IPS-18c (cell line): ENCODE results near the gene AP5S1.
"Not testable (repeated sequence)": the region's sequence is repeated elsewhere in the genome, so short reads cannot be mapped to it uniquely, and the experiment has no call there.

Experiments used
- H3K4me3 ChIP-seq: 2 replicates; pipeline ENCODE4 v1.7.0; 2013; ENCODE audit warnings: low read depth, mild to moderate bottlenecking, low read length, moderate library complexity; ENCODE audit not compliant: insufficient read depth
- H3K9me3 ChIP-seq: one replicate; pipeline ENCODE4 v1.6.1; 2013; ENCODE audit warnings: mild to moderate bottlenecking, low read length, moderate library complexity; ENCODE audit not compliant: control insufficient read depth, insufficient read depth

AP5S1 gene

DNA sequence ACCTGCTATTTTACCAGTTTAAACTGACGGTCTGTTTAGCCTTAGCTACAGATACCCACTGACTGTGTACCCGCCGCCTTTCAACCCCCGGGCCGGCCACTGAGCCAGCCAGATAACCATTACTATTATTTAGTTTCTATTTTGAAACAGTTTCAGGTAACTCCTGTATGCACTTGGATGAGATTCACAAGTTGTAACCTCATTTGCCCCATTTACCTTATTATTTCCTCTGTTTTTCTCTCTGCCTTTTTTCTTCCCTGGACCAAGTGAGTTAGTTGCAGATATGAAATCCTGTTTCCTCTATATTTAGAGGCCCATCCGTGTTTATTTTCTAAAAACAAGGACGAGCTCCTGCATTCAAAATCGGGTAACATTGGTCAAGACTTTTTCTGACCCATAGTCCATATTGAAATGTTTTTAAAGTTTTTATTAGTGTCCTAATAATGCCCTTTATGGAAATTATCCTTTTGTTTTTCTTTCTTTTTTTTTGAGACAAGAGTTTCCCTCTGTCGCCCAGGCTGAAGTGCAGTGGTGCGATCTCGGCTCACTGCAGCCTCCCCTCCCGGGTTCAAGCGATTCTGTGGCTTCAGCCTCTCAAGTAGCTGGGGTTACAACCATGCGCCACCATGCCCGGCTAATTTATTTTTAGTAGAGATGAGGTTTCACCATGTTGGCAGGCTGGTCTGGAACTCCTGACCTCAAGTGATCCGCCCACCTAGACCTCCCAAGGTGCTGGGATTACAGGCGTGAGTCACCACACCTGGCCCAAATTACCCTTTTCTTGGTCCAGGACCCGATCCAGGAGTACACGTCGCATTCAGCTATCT lies 767 bp downstream of the AP5S1 start:
- Histone ChIP-seq H3K4me3 (peak overlapping the region; percentile 91), H3K9me3 (no peaks in the 10 kb centered on the region)

DNA sequence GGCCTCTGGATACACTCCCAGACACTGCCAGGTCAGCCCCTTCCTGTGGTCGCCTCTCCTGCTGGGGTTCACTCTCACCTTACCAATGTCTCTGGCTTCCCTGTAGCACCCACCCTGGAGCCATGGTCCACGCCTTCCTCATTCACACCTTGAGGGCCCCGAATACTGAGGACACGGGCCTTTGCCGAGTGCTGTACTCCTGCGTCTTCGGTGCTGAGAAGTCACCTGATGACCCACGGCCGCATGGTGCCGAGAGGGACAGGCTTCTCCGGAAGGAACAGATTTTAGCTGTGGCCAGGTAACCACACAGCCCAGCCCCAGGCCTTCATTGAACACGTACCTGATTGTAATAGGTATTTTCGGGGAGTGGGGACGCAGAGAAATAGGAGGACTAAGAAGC lies 1.6 kb downstream of the AP5S1 start:
- no peaks in the 10 kb centered on the region for H3K9me3 ChIP-seq
- H3K4me3 ChIP-seq = no peak overlapping the region

DNA sequence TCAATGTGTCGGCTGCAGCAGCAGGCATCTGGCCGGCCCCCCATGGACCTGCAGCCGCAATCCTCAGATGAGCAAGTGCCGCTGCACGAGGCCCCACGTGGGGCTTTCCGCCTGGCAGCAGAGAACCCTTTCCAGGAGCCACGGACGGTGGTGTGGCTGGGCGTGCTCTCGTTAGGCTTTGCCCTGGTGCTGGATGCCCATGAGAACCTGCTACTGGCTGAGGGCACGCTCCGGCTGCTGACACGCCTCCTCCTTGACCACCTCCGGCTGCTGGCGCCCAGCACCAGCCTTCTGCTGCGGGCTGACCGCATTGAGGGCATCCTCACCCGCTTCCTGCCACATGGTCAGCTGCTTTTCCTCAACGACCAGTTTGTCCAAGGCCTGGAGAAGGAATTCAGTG lies 3.5 kb downstream of the AP5S1 start:
- H3K4me3 ChIP-seq = no peak overlapping the region
- H3K9me3 ChIP-seq = no peaks in the 10 kb centered on the region

DNA sequence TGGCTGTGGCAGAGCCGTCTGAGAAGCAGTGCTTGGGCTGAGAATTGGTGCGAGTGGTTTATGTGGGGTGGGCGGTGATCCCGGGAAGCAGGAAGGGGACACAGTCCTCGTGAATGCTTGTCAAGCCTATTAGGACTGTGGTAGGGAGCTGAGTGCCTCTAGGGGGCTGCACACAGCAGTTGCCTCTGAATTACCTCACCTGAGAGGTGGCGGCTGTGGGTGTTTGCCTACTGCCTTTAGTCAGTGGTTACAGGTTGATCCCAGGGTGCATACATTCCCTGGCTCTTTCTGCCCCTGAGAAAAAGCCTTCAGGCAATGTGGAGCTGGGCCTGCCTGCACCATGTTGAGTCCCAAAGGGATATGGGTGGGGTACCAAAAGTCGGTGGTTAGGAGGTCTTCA lies 5.2 kb downstream of the AP5S1 start:
- H3K4me3 ChIP-seq = no peak overlapping the region
- no peaks in the 10 kb centered on the region for H3K9me3 ChIP-seq

DNA sequence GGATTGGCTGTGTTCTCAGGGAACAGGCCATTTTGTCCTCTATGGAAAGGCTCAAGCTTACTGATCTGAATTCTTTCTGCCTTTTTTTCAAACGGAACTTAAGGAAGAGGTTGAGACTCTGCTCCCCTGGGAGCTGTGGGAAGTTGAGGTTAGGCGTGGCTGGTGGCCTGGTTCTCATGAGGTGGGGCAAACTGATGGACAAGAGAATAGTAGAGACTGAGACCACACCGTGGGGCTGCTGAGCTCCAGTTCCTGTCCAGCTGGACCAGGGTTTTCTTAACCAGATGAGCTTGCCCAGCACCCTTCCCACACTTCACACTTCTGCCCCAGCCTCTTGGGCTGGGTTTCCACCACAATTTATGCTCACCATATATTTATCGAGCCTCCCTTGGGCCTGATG lies 6.1 kb downstream of the AP5S1 start:
- no peak overlapping the region for H3K4me3 ChIP-seq

DNA sequence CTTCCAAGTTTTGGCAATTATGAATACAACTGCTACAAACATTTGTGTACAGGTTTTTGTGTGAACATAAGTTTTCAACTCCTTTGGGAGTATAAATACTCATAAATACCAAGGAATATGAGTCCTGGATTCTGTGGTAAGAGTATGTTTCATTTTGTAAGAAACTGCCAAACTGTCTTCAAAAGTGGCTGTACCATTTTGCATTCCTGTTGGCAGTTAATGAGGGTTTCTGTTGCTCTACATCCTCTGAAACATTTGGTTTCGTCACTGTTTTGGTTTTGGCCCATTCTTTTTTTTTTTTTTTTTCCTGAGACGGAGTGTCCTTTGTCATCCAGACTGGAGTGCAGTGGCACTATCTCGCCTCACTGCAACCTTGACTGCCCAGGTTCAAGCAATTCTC lies 8.5 kb downstream of the AP5S1 start:
- no peaks in the 10 kb centered on the region for H3K9me3 ChIP-seq
- no peak overlapping the region for H3K4me3 ChIP-seq

More for the DNA sequence above, 6.1 kb downstream of the AP5S1 start:
- no peaks in the 10 kb centered on the region for H3K9me3 ChIP-seq

DNA sequence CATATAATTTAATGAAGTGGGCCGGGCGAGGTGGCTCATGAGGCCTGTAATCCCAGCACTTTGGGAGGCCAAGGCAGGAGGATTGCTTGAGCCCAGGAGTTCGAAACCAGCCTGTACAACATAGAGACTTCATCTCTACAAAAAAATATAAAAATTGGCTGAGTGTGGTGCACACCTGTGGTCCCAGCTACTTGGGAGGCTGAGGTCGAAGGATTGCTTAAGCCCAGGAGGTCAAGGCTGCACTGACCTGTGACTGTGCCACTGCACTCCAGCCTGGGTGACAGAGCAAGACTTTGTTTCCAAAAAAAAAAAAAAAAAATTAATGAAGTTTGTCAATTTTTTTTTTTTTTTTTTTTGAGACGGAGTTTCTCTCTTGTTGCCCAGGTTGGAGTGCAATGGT lies 9.5 kb downstream of the AP5S1 start:
- H3K4me3 ChIP-seq, H3K9me3 ChIP-seq: not testable (repeated sequence)

DNA sequence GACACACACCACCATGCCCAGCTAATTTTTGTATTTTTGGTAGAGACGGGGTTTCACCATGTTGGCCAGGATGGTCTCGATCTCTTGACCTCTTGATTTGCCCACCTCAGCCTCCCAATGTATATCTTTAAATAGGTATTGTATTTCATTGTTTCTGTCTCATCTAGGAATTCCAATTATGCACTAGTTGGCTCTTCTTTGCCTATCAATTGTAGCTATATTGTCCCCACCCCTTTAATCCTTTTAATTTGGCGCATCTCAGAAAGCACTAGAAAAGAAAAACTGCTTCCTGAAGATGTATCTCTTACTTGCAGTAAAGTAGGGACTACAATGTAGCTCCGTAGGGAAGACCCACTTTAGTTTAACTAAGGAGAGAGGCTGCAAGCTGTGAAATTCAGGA lies 15.8 kb downstream of the AP5S1 start:
- Histone ChIP-seq H3K9me3 (no peaks in the 10 kb centered on the region), H3K4me3 (no peak overlapping the region)

DNA sequence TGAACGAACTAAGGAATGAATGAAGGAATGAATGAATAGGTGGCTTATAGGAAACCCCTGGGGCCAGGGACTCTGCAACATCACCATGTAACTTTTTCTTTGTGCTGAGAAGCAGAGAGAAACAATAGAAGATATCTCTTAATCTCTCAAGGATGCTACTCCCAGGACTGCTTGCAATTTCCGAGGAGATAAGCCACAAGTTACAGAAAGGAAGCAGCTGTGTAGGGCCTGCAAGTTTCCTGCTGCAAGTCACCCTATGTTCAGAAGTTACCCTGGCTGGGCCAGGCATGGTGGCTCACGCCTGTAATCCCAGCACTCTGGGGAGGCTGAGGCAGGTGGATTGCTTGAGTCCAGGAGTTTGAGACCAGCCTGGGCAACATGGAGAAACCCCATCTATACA lies 19.0 kb downstream of the AP5S1 start:
- Histone ChIP-seq H3K9me3 (no peaks in the 10 kb centered on the region), H3K4me3 (no peak overlapping the region)

DNA sequence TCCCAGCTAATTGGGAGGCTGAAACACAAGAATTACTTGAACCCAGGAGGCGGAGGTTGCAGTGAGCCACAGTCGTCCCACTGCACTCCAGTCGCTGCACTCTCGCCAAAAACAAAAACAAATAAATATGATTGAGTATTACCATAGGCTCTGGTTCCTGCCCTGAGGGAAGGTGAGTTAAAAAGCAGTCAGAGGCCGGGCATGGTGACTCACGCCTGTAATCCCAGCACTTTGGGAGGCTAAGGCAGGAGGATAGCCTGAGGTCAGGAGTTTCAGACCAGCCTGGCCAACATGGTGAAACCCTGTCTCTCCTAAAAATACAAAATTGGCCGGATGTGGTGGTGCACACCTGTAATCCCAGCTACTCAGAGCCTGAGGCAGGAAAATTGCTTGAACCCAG lies 19.9 kb downstream of the AP5S1 start:
- H3K4me3 ChIP-seq, H3K9me3 ChIP-seq: not testable (repeated sequence)

DNA sequence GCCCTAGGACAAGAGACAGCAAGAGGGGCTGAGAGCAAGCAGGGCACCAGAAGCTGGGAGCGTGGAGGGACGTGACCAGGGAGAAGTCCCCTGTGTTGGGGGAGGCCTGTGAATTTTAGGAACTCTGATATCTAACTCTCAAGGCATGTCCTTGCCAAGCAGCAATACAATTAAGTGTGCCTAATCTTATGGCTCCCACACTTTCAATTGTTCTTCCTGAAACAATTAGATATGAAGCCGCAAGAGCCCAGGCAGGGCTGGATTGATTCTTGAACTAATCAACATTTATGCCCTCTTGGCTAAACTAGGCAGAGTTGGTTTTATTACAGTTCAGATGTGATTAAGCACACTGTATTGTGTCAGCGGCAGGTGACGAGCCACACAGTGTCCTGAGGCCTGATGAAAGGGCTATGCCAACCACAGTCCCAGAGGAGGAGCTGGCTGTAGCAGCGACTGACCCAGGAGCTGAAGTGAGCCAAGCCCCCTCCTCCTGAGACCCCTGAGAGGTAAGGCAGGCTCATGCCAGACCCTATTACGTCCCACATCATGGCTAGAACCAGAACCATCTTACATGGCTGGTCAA lies 22.1 kb downstream of the AP5S1 start:
- Histone ChIP-seq H3K9me3 (no peaks in the 10 kb centered on the region), H3K4me3 (no peak overlapping the region)

DNA sequence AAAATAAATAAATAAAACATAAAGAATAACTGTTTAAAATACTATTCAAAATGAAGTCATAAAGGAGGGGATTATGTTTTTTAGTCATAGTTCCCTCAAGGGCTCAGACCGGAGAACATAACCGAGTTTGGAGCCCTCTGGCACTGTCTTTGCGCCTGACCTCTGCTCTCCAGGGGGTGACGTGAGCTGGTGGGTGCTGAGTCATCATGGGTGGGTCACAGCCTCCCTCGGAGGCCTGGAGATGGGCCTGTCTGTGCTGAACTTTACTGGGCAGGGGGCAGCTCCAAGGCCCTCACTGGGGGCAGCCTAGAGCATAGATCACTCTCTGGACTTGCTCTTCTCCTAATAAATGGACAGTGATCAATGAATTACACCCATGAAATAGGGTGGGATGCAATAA lies 23.1 kb downstream of the AP5S1 start:
- Histone ChIP-seq H3K9me3 (no peaks in the 10 kb centered on the region), H3K4me3 (no peak overlapping the region)

DNA sequence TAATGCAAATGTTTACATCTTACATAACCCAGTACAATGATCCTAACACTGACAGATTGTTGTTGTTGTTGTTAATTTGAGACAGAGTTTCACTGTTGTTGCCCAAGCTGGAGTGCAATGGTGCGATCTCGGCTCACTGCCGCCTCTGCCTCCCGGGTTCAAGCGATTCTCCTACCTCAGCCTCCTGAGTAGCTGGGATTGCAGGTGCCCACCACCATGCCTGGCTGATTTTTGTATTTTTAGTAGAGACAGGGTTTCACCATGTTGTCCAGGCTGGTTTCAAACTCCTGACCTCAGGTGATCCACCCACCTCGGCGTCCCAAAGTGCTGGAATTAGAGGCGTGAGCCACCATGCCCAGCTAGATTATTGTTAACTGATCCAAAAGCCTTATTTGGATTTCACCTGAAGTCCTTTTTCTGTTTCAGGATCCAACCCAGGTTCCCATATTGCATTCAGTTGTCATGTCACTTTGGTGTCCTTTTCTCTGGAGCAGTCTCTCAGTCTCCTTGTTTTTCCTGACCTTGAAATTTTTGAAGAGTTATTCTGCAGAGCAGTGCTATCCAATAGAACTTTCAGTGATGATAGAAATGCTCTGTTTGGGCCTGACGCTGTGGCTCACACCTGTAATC lies 23.8 kb downstream of the AP5S1 start:
- not testable (repeated sequence) for H3K9me3 ChIP-seq, H3K4me3 ChIP-seq

DNA sequence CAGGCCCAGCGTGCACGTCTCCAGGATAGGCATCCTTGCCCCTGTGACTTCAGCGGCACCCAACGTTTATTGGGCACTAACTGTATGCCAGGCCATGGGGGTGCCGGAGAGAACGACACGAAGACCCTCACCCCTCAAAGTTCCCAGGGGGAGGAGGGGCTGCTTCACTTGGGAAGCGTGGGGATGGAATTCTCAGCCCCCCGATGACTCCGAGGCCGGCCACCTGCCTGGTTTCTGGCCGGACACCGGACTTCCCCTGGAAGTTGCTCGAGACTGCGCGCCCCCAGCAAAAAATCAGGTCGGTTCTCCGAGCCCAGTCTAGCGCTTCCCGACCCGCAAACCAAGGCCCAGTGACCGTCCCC lies 26.0 kb downstream of the AP5S1 start:
- Histone ChIP-seq H3K9me3 (no peaks in the 10 kb centered on the region), H3K4me3 (peak overlapping the region; percentile 97)

DNA sequence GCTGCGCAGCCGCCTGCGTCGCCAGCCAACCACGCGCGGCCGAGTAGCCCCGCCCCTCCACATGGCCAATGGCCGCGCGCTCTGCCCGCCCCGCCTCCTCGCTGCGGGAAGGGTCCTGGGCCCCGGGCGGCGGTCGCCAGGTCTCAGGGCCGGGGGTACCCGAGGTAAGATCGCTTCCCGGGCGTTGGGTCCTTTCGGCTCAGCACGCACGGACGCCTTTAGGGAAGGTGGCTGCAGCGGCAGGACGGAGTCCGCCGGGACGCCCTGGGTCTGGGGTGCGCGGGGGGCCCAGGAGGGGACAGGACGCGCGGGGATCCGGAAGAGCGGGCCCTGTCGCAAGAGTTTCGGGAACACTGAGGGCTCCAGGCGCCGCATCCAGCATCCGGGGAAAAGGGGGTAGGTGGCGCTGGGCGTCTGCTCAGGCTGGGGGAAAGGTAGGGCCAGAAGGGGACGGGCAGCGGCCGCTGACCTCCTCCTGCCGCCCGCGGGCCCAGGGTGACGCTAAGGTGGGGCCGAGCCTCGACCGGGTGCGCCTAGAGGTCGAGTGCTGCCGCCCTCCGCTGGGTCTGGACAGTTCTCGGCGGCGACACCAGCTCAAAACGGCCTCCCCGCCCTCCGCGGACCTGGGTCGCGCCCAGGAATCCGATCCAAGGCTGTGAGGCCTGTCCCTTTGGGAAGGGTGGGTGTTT lies 26.5 kb downstream of the AP5S1 start, which contains the start of gene MAVS:
TSS of gene MAVS (plus strand) at position 95 of the 689 bp plus-strand sequence. CDS start 7,791 bp downstream, outside the sequence.
- no peaks in the 10 kb centered on the region for H3K9me3 ChIP-seq

DNA sequence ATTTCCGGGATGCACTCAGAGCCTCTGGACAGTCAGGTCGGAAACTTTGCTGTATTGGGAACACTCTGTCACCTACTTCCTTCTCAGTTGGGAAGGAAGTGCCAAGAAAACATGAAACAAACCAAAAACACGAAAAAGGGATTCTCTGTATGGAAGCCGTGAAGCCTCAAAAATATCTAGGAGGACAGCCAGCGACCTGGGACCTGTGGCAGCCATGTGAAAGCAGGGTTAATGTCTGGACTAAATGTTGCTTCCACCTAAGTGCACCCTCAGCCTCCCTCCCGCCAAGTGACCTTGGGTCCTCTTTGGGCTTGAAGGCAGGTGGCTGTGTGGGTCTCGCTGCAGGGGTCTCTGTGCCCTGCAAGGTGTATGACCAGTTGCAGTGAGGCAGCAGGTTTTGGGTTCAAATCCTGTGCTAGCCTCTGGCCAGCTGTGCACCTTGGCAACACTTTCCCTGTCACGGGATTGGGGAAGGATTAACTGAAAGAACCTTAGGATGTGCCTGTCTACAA lies 27.1 kb downstream of the AP5S1 start:
- no peaks in the 10 kb centered on the region for H3K9me3 ChIP-seq
- peak overlapping the region; percentile 97 for H3K4me3 ChIP-seq

More for the DNA sequence above, 26.5 kb downstream of the AP5S1 start, which contains the start of gene MAVS:
- H3K4me3 ChIP-seq = peak within 1 kb of the TSS; percentile 97

DNA sequence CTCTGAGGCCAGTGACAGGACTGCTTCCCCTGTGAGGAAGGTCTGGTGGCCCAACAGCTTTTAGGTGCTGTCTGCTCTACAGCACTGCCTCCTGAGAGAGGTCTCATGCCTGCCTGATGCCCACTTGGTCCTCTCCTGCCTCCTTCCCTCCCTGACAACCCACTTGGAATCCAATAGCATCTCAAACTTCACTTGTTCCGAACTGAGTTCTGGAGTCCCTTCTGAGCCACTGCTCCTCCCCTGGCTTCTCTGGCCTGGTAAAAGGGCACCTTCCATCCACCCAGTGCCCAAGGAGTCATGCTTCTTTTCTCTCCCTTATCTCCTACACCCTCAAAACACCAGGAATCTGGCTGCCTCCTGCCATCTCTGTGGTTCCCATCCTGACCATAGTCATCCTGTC lies 28.2 kb downstream of the AP5S1 start:
- H3K9me3 ChIP-seq = no peaks in the 10 kb centered on the region
- no peak overlapping the region for H3K4me3 ChIP-seq
